Esophagus muscularis mucosa (tissue), 4 donors: ENCODE results near the gene FERMT3. TPM values are rescaled to one million over a fixed set of nuclear protein-coding genes. Genes with fewer than 3 reads are reported as not detected.

Experiments used
- DNase-seq: peaks from one replicate; pipeline ENCODE4 v3.0.0-alpha.2; 2017; ENCODE audit errors: extremely low spot score
- H3K27ac ChIP-seq, 4 donors: fragments of 200-600 bp; sonication (generic); replicated peaks in 1 of 4; 1 replicate in 3 of 4; 2 replicates in 1 of 4; pipeline ENCODE4 v1.5.1; 2016 to 2019; ENCODE audit warnings: mild to moderate bottlenecking in 1 of 4
- H3K27me3 ChIP-seq, 4 donors: fragments of 200-600 bp; sonication (generic); one replicate each; pipeline versions ENCODE4 v1.5.1 to v1.6.0; 2016 to 2019
- H3K36me3 ChIP-seq, 4 donors: fragments of 200-600 bp; sonication (generic); one replicate each; pipeline ENCODE4 v1.5.1; 2016 to 2019
- H3K4me1 ChIP-seq, 4 donors: fragments of 200-600 bp; sonication (generic); one replicate each; pipeline ENCODE4 v1.5.1; 2016 to 2019
- H3K4me3 ChIP-seq, 4 donors: fragments of 200-600 bp; sonication (generic); 1 replicate in 2 of 4; 2 replicates in 2 of 4; pipeline ENCODE4 v1.5.1; 2016 to 2019; ENCODE audit warnings: mild to moderate bottlenecking in 4 of 4, moderate library complexity in 1 of 4
- H3K9me3 ChIP-seq, 4 donors: fragments of 200-600 bp; sonication (generic); 1 replicate in 3 of 4; 2 replicates in 1 of 4; pipeline ENCODE4 v1.5.1; 2016 to 2019
- EP300 ChIP-seq: sonication (generic); formaldehyde crosslinking; IDR thresholded peaks from one replicate; pipeline ENCODE4 v1.6.1; 2017; ENCODE audit warnings: antibody characterized with exemption
- POLR2A ChIP-seq: fragments of 450-650 bp; IDR thresholded peaks from one replicate; pipeline ENCODE4 v1.6.1; 2017; ENCODE audit warnings: antibody characterized with exemption, moderate library complexity, mild to moderate bottlenecking, low read depth
- POLR2AphosphoS5 ChIP-seq, 2 donors: sonication (generic); formaldehyde crosslinking; IDR thresholded peaks; one replicate each; pipeline ENCODE4 v1.6.1; 2017; ENCODE audit warnings: antibody characterized with exemption in 2 of 2
- WGBS: methylation state at CpG from one replicate; pipeline ENCODE4 v1.1.5; 2018; 5-methylcytosine and 5-hydroxymethylcytosine counted together
- intact Hi-C: fragments of 100-400 bp; cut with DNase I; formaldehyde crosslinking; loops from one replicate; pipeline ENCODE4 v1.15.1; 2023
- total RNA-seq, 4 donors: library from RNA; depleted of rRNA; stranded (reverse); fragments of >200 nt; gene quantifications; one replicate each; pipeline versions ENCODE4 v1.1.0 to v1.2.1, GENCODE V29; 2016
- TF ChIP-seq, protein P1 (sequence below), 3 experiments: fragments of 200-600 bp in 2 of 3; fragments of 450-650 bp in 1 of 3; sonication (generic) in 2 of 3; IDR thresholded peaks; one replicate each; pipeline ENCODE4 v1.5.1; 2017 to 2019; ENCODE audit warnings: antibody characterized with exemption in 3 of 3, mild to moderate bottlenecking in 2 of 3, moderate library complexity in 1 of 3

The FERMT3 gene
- total RNA-seq, 4 donors from 2014 or later = 12.9 to 35.5 (median 15.5) TPM

DNA sequence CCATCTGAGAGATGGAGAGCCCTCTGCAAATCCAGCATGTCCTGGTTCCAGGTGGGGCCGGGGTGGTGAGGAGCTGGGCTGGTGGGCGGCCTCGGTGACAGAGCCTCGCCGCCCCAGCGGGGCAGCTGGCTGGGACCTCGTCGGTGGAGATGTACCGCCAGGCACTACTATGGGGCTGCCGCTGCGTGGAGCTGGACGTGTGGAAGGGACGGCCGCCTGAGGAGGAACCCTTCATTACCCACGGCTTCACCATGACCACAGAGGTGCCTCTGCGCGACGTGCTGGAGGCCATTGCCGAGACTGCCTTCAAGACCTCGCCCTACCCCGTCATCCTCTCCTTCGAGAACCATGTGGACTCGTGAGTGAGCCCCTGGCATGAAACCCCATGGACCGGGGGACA, 51.8 kb downstream of the FERMT3 start:
- intact Hi-C loops = no loop called here
- Histone ChIP-seq H3K9me3 (no peaks in the 10 kb centered on the region), H3K27me3 (no peaks in the 10 kb centered on the region), H3K27ac (no peak overlapping the region), H3K4me3 (no peak overlapping the region), H3K36me3 (peaks cover 39 to 89% (median 87%) of the 10 kb centered on the region in 4 donors), H3K4me1 (peaks cover 6 to 16% (median 10%) of the 10 kb centered on the region in 4 donors)
- TF ChIP-seq EP300 = no peak
- no peak for TF ChIP-seq POLR2A
- 83% methylated on average over 7 of the region's 24 CpGs for WGBS
- DNase-seq = no peak

DNA sequence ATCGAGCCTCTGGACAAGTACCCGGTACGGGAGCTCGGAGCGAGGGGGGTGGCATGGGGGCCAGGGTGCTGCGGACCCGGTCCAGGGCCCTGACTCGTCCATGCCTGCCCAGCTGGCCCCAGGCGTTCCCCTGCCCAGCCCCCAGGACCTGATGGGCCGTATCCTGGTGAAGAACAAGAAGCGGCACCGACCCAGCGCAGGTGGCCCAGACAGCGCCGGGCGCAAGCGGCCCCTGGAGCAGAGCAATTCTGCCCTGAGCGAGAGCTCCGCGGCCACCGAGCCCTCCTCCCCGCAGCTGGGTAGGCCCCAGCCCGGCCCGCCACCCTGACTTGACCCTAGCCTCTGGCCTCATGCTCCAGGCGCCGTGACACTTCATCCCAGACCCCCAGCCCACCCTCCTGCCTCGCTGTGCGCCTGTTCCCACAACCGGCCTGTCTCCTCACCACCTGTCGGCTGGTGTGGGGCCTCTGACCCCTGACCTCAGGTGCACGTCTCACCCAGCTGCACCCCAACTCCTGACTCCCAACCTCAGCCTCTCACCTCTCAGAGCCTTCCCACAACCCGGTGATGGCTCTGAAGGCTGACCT, 52.5 kb downstream of the FERMT3 start:
- no peaks in the 10 kb centered on the region for H3K27me3 ChIP-seq
- H3K36me3 ChIP-seq = peaks cover 40 to 96% (median 93%) of the 10 kb centered on the region in 4 donors
- H3K4me1 ChIP-seq = peaks cover 0 to 9% (median 4%) of the 10 kb centered on the region in 4 donors
- intact Hi-C loops = no loop called here
- TF ChIP-seq EP300 = no peak
- TF ChIP-seq, protein P1, sequence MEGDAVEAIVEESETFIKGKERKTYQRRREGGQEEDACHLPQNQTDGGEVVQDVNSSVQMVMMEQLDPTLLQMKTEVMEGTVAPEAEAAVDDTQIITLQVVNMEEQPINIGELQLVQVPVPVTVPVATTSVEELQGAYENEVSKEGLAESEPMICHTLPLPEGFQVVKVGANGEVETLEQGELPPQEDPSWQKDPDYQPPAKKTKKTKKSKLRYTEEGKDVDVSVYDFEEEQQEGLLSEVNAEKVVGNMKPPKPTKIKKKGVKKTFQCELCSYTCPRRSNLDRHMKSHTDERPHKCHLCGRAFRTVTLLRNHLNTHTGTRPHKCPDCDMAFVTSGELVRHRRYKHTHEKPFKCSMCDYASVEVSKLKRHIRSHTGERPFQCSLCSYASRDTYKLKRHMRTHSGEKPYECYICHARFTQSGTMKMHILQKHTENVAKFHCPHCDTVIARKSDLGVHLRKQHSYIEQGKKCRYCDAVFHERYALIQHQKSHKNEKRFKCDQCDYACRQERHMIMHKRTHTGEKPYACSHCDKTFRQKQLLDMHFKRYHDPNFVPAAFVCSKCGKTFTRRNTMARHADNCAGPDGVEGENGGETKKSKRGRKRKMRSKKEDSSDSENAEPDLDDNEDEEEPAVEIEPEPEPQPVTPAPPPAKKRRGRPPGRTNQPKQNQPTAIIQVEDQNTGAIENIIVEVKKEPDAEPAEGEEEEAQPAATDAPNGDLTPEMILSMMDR (IDR thresholded peaks at IDR 0.05) = no peak
- TF ChIP-seq POLR2AphosphoS5 (IDR thresholded peaks at IDR 0.05) = no peak
- no peak for TF ChIP-seq POLR2A
- no peak overlapping the region for H3K27ac ChIP-seq
- no peak overlapping the region for H3K4me3 ChIP-seq
- no peak for DNase-seq
- H3K9me3 ChIP-seq = no peaks in the 10 kb centered on the region
- WGBS = 95% methylated on average over 11 of the region's 32 CpGs

DNA sequence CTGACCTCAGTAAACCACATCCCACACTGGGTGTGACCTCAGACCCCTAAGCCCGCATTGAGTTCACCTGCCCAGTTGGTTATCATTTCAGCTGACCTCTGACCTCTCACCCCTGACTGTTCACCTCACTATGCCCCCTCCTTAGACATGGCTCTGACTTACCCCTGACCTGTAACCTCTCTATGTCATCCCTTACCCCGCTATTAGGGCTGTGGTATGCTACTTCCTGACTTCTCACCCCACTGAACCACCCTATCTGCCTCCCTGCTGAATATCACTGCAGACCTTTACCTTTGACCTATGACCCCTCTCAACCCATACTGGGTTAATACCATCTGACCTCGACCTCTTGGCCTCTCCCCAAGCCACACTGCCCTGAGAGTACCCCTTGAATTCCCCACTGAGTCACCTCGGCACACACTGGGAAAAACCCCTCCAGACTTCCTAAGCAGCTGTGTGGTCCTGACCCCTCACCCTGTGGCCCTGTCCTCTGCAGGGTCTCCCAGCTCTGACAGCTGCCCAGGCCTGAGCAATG, 53.1 kb downstream of the FERMT3 start:
- Histone ChIP-seq H3K9me3 (no peaks in the 10 kb centered on the region), H3K4me3 (no peak overlapping the region), H3K4me1 (peaks cover 0 to 4% (median 2%) of the 10 kb centered on the region in 4 donors), H3K36me3 (peaks cover 45 to 98% (median 95%) of the 10 kb centered on the region in 4 donors), H3K27ac (no peak overlapping the region), H3K27me3 (no peaks in the 10 kb centered on the region)
- TF ChIP-seq, protein P1 (IDR thresholded peaks at IDR 0.05) = no peak
- TF ChIP-seq EP300 = no peak
- no peak for TF ChIP-seq POLR2AphosphoS5 (IDR thresholded peaks at IDR 0.05)
- TF ChIP-seq POLR2A = no peak
- DNase-seq = no peak
- intact Hi-C loops = no loop called here
- 90% methylated on average over 4 of the region's 4 CpGs for WGBS

DNA sequence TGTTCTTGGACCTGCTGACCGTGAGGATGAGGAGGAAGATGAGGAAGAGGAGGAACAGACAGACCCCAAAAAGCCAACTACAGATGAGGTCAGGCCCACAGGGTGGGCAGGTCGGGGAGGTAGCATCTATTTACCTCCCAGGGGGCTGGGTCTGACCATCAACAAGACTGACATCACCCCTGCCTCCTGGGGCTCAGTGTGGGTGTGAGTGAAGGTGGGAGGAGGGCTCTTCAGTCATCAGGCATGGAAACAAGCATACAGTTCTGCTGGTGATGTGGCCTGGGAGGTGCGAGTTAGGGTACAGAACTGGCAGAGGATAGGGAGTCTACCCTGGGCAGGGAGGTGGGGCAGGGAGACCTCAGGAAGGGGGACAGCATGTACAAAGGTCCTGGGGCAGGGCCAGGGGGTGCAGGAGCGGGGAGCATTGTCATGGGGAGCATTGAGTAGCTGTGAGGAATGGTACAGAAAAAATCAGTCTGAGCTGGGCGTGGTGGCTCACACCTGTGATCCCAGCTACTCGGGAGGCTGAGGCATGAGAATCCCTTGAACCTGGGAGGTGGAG, 53.7 kb downstream of the FERMT3 start:
- H3K36me3 ChIP-seq = peaks cover 47 to 98% (median 95%) of the 10 kb centered on the region in 4 donors
- TF ChIP-seq, protein P1 (IDR thresholded peaks at IDR 0.05) = no peak
- TF ChIP-seq POLR2AphosphoS5 (IDR thresholded peaks at IDR 0.05) (no peak), POLR2A (no peak), EP300 (no peak)
- no peaks in the 10 kb centered on the region for H3K9me3 ChIP-seq
- no peak for DNase-seq
- H3K27ac ChIP-seq = no peak overlapping the region
- intact Hi-C loops = no loop called here
- WGBS = 98% methylated on average over 5 of the region's 6 CpGs
- H3K4me3 ChIP-seq = no peak overlapping the region
- peaks cover 0 to 4% (median 2%) of the 10 kb centered on the region in 4 donors for H3K4me1 ChIP-seq
- no peaks in the 10 kb centered on the region for H3K27me3 ChIP-seq

DNA sequence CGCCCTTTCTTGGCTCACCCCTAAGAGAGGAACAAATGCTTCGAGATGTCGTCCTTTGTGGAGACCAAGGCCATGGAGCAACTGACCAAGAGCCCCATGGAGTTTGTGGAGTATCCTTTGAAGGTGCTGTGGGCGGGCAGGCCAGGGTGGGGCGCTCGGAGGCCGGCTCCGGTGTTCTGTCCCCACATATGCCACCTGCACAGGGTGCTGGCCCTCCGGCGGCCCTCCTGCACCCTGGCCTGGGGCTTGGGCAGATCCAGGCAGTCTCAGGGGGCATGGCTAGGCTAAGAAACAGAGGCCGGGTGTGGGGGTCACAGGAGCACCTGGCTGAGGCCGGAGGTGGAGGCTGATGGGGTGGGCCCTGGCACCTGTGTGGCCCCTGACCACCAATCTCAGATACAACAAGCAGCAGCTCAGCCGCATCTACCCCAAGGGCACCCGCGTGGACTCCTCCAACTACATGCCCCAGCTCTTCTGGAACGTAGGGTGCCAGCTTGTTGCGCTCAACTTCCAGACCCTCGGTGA, 55.1 kb downstream of the FERMT3 start:
- TF ChIP-seq POLR2AphosphoS5 (IDR thresholded peaks at IDR 0.05) (no peak), POLR2A (no peak), EP300 (no peak)
- TF ChIP-seq, protein P1 (IDR thresholded peaks at IDR 0.05) = no peak
- no peak overlapping the region for H3K4me3 ChIP-seq
- WGBS = 94% methylated on average over 6 of the region's 18 CpGs
- intact Hi-C loops = no loop called here
- H3K36me3 ChIP-seq = peaks cover 33 to 98% (median 95%) of the 10 kb centered on the region in 4 donors
- no peak overlapping the region for H3K27ac ChIP-seq
- no peaks in the 10 kb centered on the region for H3K4me1 ChIP-seq
- no peaks in the 10 kb centered on the region for H3K27me3 ChIP-seq
- no peak for DNase-seq
- H3K9me3 ChIP-seq = no peaks in the 10 kb centered on the region
